GM10266 (cell line): ENCODE measurements around the gene ECE2.
"Not testable (repeated sequence)": the region's sequence is repeated elsewhere in the genome, so short reads cannot be mapped to it uniquely, and the experiment has no call there.

ENCODE experiments used
- DNase-seq: peaks from one replicate; pipeline ENCODE4 v3.0.0; 2012; ENCODE audit errors: extremely low spot score
- CTCF ChIP-seq: IDR thresholded peaks from 2 replicates; pipeline ENCODE4 v1.5.1; 2012; ENCODE audit warnings: mild to moderate bottlenecking, low read depth; ENCODE audit not compliant: control insufficient read depth, insufficient read depth; ENCODE audit errors: missing control alignments

The ECE2 gene

GRCh38 chr3:184335661-184336546 lies 60.1 kb downstream of the ECE2 start:
- DNase-seq = peak; percentile 96
- no peak for TF ChIP-seq CTCF

- no peak for TF ChIP-seq CTCF
- peak; percentile 86 for DNase-seq
Measured at GRCh38 chr3:184336547-184337398, 61.0 kb downstream of the ECE2 start.

- no peak for TF ChIP-seq CTCF
- no peak for DNase-seq
Measured at GRCh38 chr3:184337399-184337714, 61.5 kb downstream of the ECE2 start, which contains the start of gene FAM131A. FAM131A (plus strand) TSS chr3:184337600; CDS start chr3:184337631, 31 bp downstream.

- DNase-seq = no peak
- TF ChIP-seq CTCF = no peak
Measured at GRCh38 chr3:184337981-184338380, 62.2 kb downstream of the ECE2 start.

- TF ChIP-seq CTCF = no peak
- peak; percentile 61 for DNase-seq
Measured at GRCh38 chr3:184338511-184338945, 62.7 kb downstream of the ECE2 start.

- no peak for DNase-seq
- TF ChIP-seq CTCF = no peak
Measured at GRCh38 chr3:184339001-184339400, 63.2 kb downstream of the ECE2 start.

- DNase-seq = not testable (repeated sequence)
Measured at GRCh38 chr3:184339451-184340135, 63.8 kb downstream of the ECE2 start.
